SU-DHL-6 (cell line): ENCODE measurements around the gene DPPA5.

Experiments used
- H2AFZ ChIP-seq: fragments of 200-600 bp; sonication (generic); 2 replicates; pipeline ENCODE4 v1.6.1; 2014; ENCODE audit warnings: low read depth, mild to moderate bottlenecking, moderate library complexity, mixed read lengths, antibody characterized with exemption, low read length; ENCODE audit not compliant: severe bottlenecking
- H3F3A ChIP-seq: fragments of 200-600 bp; shearing (Covaris generic); 2 replicates; pipeline ENCODE4 v1.6.0; 2016; ENCODE audit warnings: antibody characterized with exemption, mild to moderate bottlenecking; ENCODE audit not compliant: insufficient read depth
- H3K27ac ChIP-seq: fragments of 200-600 bp; sonication (generic); 2 replicates; pipeline ENCODE4 v1.5.1; 2016; ENCODE audit warnings: low read depth, mild to moderate bottlenecking, low read length, moderate library complexity, mixed read lengths
- H3K27me3 ChIP-seq: fragments of 200-600 bp; sonication (generic), shearing (Covaris generic); 2 replicates; pipeline ENCODE4 v1.6.0; 2014; ENCODE audit warnings: mild to moderate bottlenecking, low read length
- H3K36me3 ChIP-seq: fragments of 200-600 bp; sonication (generic); 2 replicates; pipeline ENCODE4 v1.6.1; 2014; ENCODE audit warnings: mild to moderate bottlenecking, low read length, mixed read lengths
- H3K4me2 ChIP-seq: fragments of 300-600, 200-600 bp; shearing (Covaris generic), sonication (generic); 2 replicates; pipeline ENCODE4 v1.6.0; 2014; ENCODE audit warnings: low read length, low read depth, mild to moderate bottlenecking; ENCODE audit not compliant: poor library complexity, severe bottlenecking
- H3K4me3 ChIP-seq: fragments of 200-600 bp; sonication (generic); 2 replicates; pipeline ENCODE4 v1.5.1; 2014; ENCODE audit warnings: antibody characterized with exemption, low read length, mild to moderate bottlenecking, mixed read lengths; ENCODE audit not compliant: insufficient read depth, poor library complexity, severe bottlenecking
- H3K79me2 ChIP-seq: fragments of 200-600 bp; sonication (generic); 2 replicates; pipeline ENCODE4 v1.6.1; 2014; ENCODE audit warnings: mild to moderate bottlenecking, low read length, moderate library complexity; ENCODE audit not compliant: insufficient read depth
- H3K9ac ChIP-seq: fragments of 200-600 bp; sonication (generic); 2 replicates; pipeline ENCODE4 v1.7.0; 2014; ENCODE audit warnings: mild to moderate bottlenecking, low read length
- H3K9me2 ChIP-seq: fragments of 200-600 bp; sonication (generic); replicated peaks from 2 replicates; pipeline ENCODE4 v1.6.1; 2014; ENCODE audit warnings: low read length; ENCODE audit not compliant: insufficient read depth
- H3K9me3 ChIP-seq: fragments of 200-600 bp; sonication (generic); 2 replicates; pipeline ENCODE4 v1.6.1; 2014; ENCODE audit warnings: low read length, mixed read lengths; ENCODE audit not compliant: insufficient read depth
- H4K20me1 ChIP-seq: fragments of 200-600 bp; sonication (generic); 2 replicates; pipeline ENCODE4 v1.6.1; 2014; ENCODE audit warnings: low read depth, mild to moderate bottlenecking, antibody characterized with exemption, low read length, moderate library complexity, mixed read lengths
- CTCF ChIP-seq: fragments of 200-600 bp; sonication (generic); IDR thresholded peaks from one replicate; pipeline ENCODE4 v1.5.1; 2017; ENCODE audit warnings: antibody characterized with exemption, mild to moderate bottlenecking, low read length, moderate library complexity; ENCODE audit not compliant: insufficient read depth, poor library complexity, severe bottlenecking
- EZH2phosphoT487 ChIP-seq: fragments of 200-600 bp; sonication (generic), shearing (Covaris generic); conservative IDR thresholded peaks from 2 replicates; pipeline ENCODE4 v1.6.1; 2018; ENCODE audit warnings: mild to moderate bottlenecking, antibody characterized with exemption, low read length, moderate library complexity, mixed read lengths

Gene DPPA5

GRCh38 chr6:73372516-73372915 lies 18.4 kb upstream of the DPPA5 start:
- no peaks in the 10 kb centered on the region for H3K36me3 ChIP-seq
- no peaks in the 10 kb centered on the region for H3K27me3 ChIP-seq
- no peaks in the 10 kb centered on the region for H3K9me3 ChIP-seq
- H3K9me2 ChIP-seq = no peaks in the 10 kb centered on the region
- no peaks in the 10 kb centered on the region for H3F3A ChIP-seq
- no peak overlapping the region for H3K4me2 ChIP-seq
- H3K4me3 ChIP-seq = no peak overlapping the region
- TF ChIP-seq EZH2phosphoT487 = no peak
- TF ChIP-seq CTCF = no peak
- no peak overlapping the region for H2AFZ ChIP-seq
- H3K9ac ChIP-seq = no peak overlapping the region
- H3K27ac ChIP-seq = no peak overlapping the region
- H3K79me2 ChIP-seq = no peaks in the 10 kb centered on the region
- H4K20me1 ChIP-seq = no peaks in the 10 kb centered on the region

- Histone ChIP-seq H2AFZ (no peak overlapping the region), H3K36me3 (no peaks in the 10 kb centered on the region), H4K20me1 (no peaks in the 10 kb centered on the region), H3K4me2 (no peak overlapping the region), H3K27ac (no peak overlapping the region), H3K9ac (no peak overlapping the region), H3K4me3 (no peak overlapping the region), H3K9me2 (no peaks in the 10 kb centered on the region), H3K9me3 (no peaks in the 10 kb centered on the region), H3K27me3 (no peaks in the 10 kb centered on the region), H3K79me2 (no peaks in the 10 kb centered on the region), H3F3A (no peaks in the 10 kb centered on the region)
- TF ChIP-seq EZH2phosphoT487 (no peak), CTCF (no peak)
These were observed 17.9 kb upstream of the DPPA5 start for GRCh38 chr6:73371984-73372383.

- H3K9ac ChIP-seq = no peak within 1 kb of the TSS
- no peaks in the 10 kb centered on the region for H3K9me3 ChIP-seq
- TF ChIP-seq CTCF (no peak), EZH2phosphoT487 (no peak)
- H3K27ac ChIP-seq = no peak within 1 kb of the TSS
- H3K27me3 ChIP-seq = no peaks in the 10 kb centered on the region
- no peak within 1 kb of the TSS for H3K4me2 ChIP-seq
- no peak within 1 kb of the TSS for H3K4me3 ChIP-seq
- no peaks in the 10 kb centered on the region for H3F3A ChIP-seq
- no peaks in the 10 kb centered on the region for H3K79me2 ChIP-seq
- H2AFZ ChIP-seq = no peak within 1 kb of the TSS
- H3K36me3 ChIP-seq = no peaks in the 10 kb centered on the region
- no peaks in the 10 kb centered on the region for H3K9me2 ChIP-seq
- no peaks in the 10 kb centered on the region for H4K20me1 ChIP-seq
These were observed 15.5 kb upstream of the DPPA5 start, which contains the start of gene OOEP for GRCh38 chr6:73369563-73369962. OOEP (minus strand) TSS chr6:73369897; CDS start chr6:73369792, 105 bp downstream.

GRCh38 chr6:73369157-73369556 lies 15.1 kb upstream of the DPPA5 start:
- Histone ChIP-seq H3K27me3 (no peaks in the 10 kb centered on the region), H3K27ac (no peak overlapping the region), H3K79me2 (no peaks in the 10 kb centered on the region), H4K20me1 (no peaks in the 10 kb centered on the region), H3K9ac (no peak overlapping the region), H3K9me2 (no peaks in the 10 kb centered on the region), H3K4me2 (no peak overlapping the region), H2AFZ (no peak overlapping the region), H3K9me3 (no peaks in the 10 kb centered on the region), H3F3A (no peaks in the 10 kb centered on the region), H3K4me3 (no peak overlapping the region), H3K36me3 (no peaks in the 10 kb centered on the region)
- TF ChIP-seq EZH2phosphoT487 = no peak
- no peak for TF ChIP-seq CTCF
